ENCODE data around the gene GALNT3. TPM values are rescaled to one million over a fixed set of nuclear protein-coding genes. Genes with fewer than 3 reads are reported as not detected.

The GALNT3 gene
- total RNA-seq, 1 experiment from 2014 or later: 33.1 TPM

DNA sequence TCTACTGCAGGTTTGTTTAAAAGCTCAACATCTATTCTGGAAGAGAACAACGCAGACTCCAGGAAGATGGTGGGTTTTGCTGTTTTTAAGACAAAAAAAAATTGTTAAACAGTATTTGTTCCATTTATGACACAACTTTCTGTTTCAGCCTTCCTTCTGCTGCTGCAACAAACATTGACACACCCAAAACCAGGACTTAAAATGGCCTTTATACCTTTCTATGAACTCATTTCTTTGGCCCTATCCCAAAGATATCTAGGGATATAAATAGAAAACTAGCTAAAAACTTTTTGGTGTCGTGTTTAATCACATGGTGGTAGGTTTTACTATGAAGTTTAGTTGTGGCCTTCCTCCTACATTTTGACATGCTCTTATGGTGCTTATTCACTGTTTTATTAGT lies 964 bp upstream of the GALNT3 start:
- Histone ChIP-seq H3K79me2 (ENCODE audit: low read depth) (peaks cover 31% of the 10 kb centered on the region), H2AFZ (peak overlapping the region; percentile 91), H3K36me3 (ENCODE audit: low read depth) (no peaks in the 10 kb centered on the region), H3K9me2 (ENCODE audit: insufficient read depth) (no peaks in the 10 kb centered on the region), H3K27ac (peak overlapping the region; percentile 98), H3K4me3 (peak overlapping the region; percentile 90), H3K27me3 (ENCODE audit: insufficient read depth, low read depth) (no peaks in the 10 kb centered on the region), H3K4me1 (replicated peaks; ENCODE audit: insufficient read depth) (peaks cover 33% of the 10 kb centered on the region), H3K9me3 (ENCODE audit: insufficient read depth, low read depth) (no peaks in the 10 kb centered on the region), H4K20me1 (ENCODE audit: insufficient read depth) (no peaks in the 10 kb centered on the region), H3K4me2 (peak overlapping the region; percentile 98), H3F3A (ENCODE audit: insufficient read depth, low read depth) (peaks cover 25% of the 10 kb centered on the region; the same call in 1 of the 2 replicates)
- peak in 1 of 2 experiments; percentile 61 for DNase-seq
- intact Hi-C loops (cut with micrococcal nuclease; ENCODE audit: unreplicated experiment): loop anchor here (2.0 kb wide), 2 partner anchors 38 to 388 kb away; no protein-coding TSS in a partner anchor
- no peak for TF ChIP-seq EZH2 (IDR thresholded peaks at IDR 0.05; ENCODE audit: low read depth)
- TF ChIP-seq, protein P1, sequence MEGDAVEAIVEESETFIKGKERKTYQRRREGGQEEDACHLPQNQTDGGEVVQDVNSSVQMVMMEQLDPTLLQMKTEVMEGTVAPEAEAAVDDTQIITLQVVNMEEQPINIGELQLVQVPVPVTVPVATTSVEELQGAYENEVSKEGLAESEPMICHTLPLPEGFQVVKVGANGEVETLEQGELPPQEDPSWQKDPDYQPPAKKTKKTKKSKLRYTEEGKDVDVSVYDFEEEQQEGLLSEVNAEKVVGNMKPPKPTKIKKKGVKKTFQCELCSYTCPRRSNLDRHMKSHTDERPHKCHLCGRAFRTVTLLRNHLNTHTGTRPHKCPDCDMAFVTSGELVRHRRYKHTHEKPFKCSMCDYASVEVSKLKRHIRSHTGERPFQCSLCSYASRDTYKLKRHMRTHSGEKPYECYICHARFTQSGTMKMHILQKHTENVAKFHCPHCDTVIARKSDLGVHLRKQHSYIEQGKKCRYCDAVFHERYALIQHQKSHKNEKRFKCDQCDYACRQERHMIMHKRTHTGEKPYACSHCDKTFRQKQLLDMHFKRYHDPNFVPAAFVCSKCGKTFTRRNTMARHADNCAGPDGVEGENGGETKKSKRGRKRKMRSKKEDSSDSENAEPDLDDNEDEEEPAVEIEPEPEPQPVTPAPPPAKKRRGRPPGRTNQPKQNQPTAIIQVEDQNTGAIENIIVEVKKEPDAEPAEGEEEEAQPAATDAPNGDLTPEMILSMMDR (conservative IDR thresholded peaks at IDR 0.05): no peak
- POLR2A ChIA-PET (ENCODE audit: unreplicated experiment): interaction anchor here (0.7 kb wide), 1 partner anchor 257 kb away, joined by 8 read pairs; no protein-coding TSS in a partner anchor
- BruUV-seq (replicated peaks): no TSS peak
- CTCF ChIA-PET: interaction anchor here (0.6 kb wide), 1 partner anchor 540 kb away, joined by 3 read pairs; no protein-coding TSS in a partner anchor

DNA sequence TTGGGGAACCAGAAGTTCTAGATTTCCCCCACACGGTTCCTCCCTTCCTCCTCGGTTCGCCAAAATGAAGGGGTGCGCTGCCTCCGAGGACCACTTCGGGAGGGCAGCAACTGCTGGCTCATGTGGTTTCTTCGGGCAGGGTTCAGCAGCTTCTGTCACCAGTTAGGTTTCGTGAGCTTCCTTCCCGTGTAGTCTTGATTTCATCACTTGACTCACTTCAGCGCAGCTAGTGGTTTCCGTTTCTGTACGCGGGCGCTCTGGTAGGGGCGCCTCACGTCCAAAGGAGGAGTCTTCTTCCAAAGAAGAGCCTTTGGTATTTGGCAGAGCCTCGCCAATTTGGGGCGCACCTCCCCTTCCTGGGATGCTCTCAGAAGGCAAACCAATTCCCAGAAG lies 485 bp upstream of the GALNT3 start:
- TF ChIP-seq, protein P1 (conservative IDR thresholded peaks at IDR 0.05): no peak
- TF ChIP-seq EZH2 (IDR thresholded peaks at IDR 0.05; ENCODE audit: low read depth): no peak
- intact Hi-C loops (cut with micrococcal nuclease; ENCODE audit: unreplicated experiment): loop anchor here (2.0 kb wide), 2 partner anchors 38 to 388 kb away; no protein-coding TSS in a partner anchor
- peaks cover 33% of the 10 kb centered on the region for H3K4me1 ChIP-seq (replicated peaks; ENCODE audit: insufficient read depth)
- peak overlapping the region; percentile 98 for H3K27ac ChIP-seq
- H3K4me3 ChIP-seq: peak overlapping the region; percentile 90
- peak overlapping the region; percentile 98 for H3K4me2 ChIP-seq
- no peaks in the 10 kb centered on the region for H3K9me3 ChIP-seq (ENCODE audit: insufficient read depth, low read depth)
- ChIA-PET POLR2A (ENCODE audit: unreplicated experiment) (interaction anchor here (0.5 to 0.7 kb wide), 3 partner anchors 76 to 813 kb away, joined by 4 to 8 read pairs (median 4); no protein-coding TSS in a partner anchor), CTCF (interaction anchor here (0.6 kb wide), 1 partner anchor 540 kb away, joined by 3 read pairs; no protein-coding TSS in a partner anchor)
- no peaks in the 10 kb centered on the region for H4K20me1 ChIP-seq (ENCODE audit: insufficient read depth)
- no peaks in the 10 kb centered on the region for H3K36me3 ChIP-seq (ENCODE audit: low read depth)
- peaks cover 25% of the 10 kb centered on the region; the same call in 1 of the 2 replicates for H3F3A ChIP-seq (ENCODE audit: insufficient read depth, low read depth)
- no peaks in the 10 kb centered on the region for H3K9me2 ChIP-seq (ENCODE audit: insufficient read depth)
- peak; percentile 41 to 52 for DNase-seq
- peak overlapping the region; percentile 91 for H2AFZ ChIP-seq
- H3K27me3 ChIP-seq (ENCODE audit: insufficient read depth, low read depth): no peaks in the 10 kb centered on the region
- BruUV-seq (replicated peaks): TSS peak; percentile 58
- peaks cover 36% of the 10 kb centered on the region for H3K79me2 ChIP-seq (ENCODE audit: low read depth)

DNA sequence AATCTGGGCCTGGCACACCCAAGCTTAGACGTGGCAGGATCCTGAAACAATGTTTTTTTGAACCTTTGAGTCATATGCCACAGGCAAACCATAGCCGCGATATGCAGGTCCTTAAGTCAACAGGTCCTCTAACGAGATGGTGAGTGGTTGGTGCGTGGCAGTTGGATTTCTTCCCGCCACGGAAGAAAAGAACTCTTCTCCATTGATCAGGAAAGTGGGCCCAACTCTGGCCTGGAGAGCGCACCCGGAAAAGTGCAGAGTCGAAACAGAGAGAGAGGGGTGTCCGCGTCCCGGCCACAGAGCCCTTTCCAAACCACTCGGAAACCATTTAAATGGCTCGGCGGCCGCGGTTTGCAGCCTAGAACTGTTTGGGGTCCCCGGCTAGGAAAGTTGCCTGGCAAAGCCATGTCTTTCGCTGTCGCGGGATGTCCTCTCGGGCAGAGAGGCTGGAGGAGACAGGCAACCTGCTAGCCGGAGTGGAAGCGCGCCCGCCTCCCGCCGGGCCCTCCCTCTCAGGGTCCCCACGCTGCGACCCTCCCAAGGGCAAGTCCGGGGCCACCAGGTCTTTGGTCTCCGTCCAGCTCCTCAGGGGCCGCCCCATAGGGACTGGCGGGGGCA lies 777 bp downstream of the GALNT3 start:
- TF ChIP-seq, protein P1 (conservative IDR thresholded peaks at IDR 0.05): no peak
- TF ChIP-seq EZH2 (IDR thresholded peaks at IDR 0.05; ENCODE audit: low read depth): no peak

More for the DNA sequence above, 777 bp downstream of the GALNT3 start:
- H3K9me2 ChIP-seq (ENCODE audit: insufficient read depth): no peaks in the 10 kb centered on the region
- H3K4me3 ChIP-seq: peak overlapping the region; percentile 90
- H3K9me3 ChIP-seq (ENCODE audit: insufficient read depth, low read depth): no peaks in the 10 kb centered on the region
- TSS peak; percentile 71 for BruUV-seq (replicated peaks)
- intact Hi-C loops (cut with micrococcal nuclease; ENCODE audit: unreplicated experiment): no loop called here
- H3F3A ChIP-seq (ENCODE audit: insufficient read depth, low read depth): peaks cover 25% of the 10 kb centered on the region; the same call in 1 of the 2 replicates
- no peaks in the 10 kb centered on the region for H3K36me3 ChIP-seq (ENCODE audit: low read depth)
- CTCF ChIA-PET: interaction anchor here (0.7 kb wide), 1 partner anchor 591 kb away, joined by 3 read pairs; no protein-coding TSS in a partner anchor
- H3K4me2 ChIP-seq: peak overlapping the region; percentile 98
- peaks cover 33% of the 10 kb centered on the region for H3K4me1 ChIP-seq (replicated peaks; ENCODE audit: insufficient read depth)
- POLR2A ChIA-PET (ENCODE audit: unreplicated experiment): interaction anchor here (0.5 to 0.7 kb wide), 3 partner anchors 136 to 562 kb away, joined by 3 to 7 read pairs (median 7); no protein-coding TSS in a partner anchor
- H3K27ac ChIP-seq: peak overlapping the region; percentile 98
- H3K27me3 ChIP-seq (ENCODE audit: insufficient read depth, low read depth): no peaks in the 10 kb centered on the region
- peaks cover 48% of the 10 kb centered on the region for H3K79me2 ChIP-seq (ENCODE audit: low read depth)
- peak; percentile 36 to 85 for DNase-seq
- peak overlapping the region; percentile 79 for H2AFZ ChIP-seq
- H4K20me1 ChIP-seq (ENCODE audit: insufficient read depth): no peaks in the 10 kb centered on the region
